CD4-positive, alpha-beta T cell treated with Interleukin-4 for 1 hour (primary cell): ENCODE measurements around the gene GBA3.

Experiments
- DNase-seq, 2 donors: peaks; one replicate each; pipeline ENCODE4 v3.0.0-alpha.2; 2020 to 2022

Gene GBA3

GRCh38 chr4:22692736-22693135 lies at the start of gene GBA3:
Gene GBA3, plus strand, starts transcription at chr4:22692937.
- DNase-seq: no peak

DNA sequence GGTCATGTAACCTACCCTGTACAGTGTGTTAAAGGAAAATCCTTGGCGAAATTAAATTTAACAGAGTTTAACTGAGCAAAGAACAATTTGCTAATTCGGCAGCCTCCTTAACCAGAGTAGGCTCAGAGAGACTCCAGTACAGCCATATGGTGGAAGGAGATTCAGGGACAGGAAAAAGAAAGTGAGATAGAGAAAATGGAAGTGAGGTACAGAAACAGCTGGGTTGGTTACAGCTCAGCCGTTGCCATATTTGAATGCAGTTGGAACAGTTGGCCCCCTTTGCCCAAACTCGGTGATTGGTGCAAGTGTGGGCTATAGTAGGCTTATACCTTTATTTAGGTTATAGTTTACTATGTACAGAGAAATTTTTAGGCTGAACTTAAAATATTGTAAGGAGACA lies 48.8 kb upstream of the GBA3 start:
- DNase-seq: no peak

- DNase-seq: no peak
Measured at GRCh38 chr4:22645481-22646182, 47.1 kb upstream of the GBA3 start.

GRCh38 chr4:22648996-22649395 lies 43.7 kb upstream of the GBA3 start:
- no peak for DNase-seq

DNA sequence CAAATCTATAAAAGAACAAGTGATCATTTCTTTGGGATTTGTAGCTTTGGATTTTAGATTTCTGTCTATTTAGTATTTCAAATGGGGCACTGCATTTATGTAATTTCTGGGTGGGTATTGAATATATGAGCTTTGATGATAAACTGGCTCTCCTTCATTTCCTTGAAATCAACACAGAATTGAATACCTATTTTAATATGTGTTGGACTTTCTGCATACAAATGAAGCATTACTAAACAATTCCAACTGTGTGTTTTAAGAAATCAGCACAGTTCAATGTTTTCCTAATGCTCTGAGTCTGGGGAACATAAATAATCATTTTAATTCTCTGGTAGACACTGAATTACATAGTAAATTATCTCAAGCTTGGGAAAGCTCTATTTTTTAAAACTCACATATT lies 42.0 kb upstream of the GBA3 start:
- no peak for DNase-seq

GRCh38 chr4:22653752-22654151 lies 39.0 kb upstream of the GBA3 start:
- no peak for DNase-seq

DNA sequence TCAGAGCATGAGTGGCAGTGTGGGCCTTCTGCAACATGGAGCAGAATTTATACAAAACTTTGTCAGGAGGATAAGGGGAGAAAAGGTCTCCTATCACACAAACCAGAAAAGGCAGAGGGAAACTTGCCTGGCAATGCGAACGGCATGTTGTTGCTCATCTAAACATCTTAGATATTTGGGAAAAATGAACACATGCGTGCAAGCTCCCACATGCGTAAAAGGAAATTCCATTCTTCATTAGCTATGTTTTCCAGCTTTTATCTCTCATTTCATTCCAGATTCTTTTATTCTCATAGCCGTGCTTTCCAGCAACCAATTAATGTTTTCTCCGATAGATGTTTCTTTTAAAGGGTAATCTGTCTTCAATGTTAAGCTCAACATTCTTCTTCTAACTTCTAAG lies 31.3 kb upstream of the GBA3 start:
- DNase-seq: no peak

- DNase-seq: no peak
Measured at GRCh38 chr4:22667332-22667940, 25.3 kb upstream of the GBA3 start.

- DNase-seq: no peak
Measured at GRCh38 chr4:22668301-22668700, 24.4 kb upstream of the GBA3 start.

- no peak for DNase-seq
Measured at GRCh38 chr4:22668702-22669101, 24.0 kb upstream of the GBA3 start.

DNA sequence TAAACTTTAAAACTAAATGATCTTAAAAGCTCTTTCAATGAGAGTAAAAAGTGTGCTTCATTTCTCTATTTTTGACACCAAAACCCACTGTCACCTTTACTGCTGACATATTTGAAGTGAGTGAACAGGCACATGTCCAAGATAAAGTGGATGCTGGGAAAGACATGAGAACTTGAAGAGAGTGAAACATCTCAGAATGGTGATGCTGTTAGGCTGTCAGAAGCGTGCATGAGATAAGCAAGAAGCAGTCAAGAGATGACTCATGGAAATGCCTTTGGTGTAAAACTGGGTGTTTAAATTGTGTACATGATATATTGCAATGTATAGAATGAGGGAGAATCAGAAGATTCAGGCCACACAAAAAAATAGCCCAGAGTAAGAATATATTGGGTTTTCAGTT lies 21.8 kb upstream of the GBA3 start:
- DNase-seq: no peak

DNA sequence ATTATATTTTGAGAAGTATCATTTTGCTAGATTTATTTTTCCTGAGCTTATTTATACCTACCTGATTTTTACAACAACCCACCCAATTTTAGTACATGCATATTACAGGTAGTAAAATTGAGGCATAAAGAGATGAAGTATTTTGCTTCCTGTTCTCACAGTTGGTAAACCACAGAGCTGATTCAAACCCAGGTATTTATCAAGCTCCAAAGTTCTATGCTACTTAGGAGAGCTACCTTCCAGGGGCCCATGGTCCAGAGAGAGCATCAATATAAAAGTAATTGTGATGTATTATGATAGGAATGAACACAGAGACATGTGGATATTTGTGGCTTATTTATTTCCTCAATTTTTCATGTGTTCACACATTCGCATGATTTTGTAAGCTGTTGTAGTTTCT lies 20.2 kb upstream of the GBA3 start:
- no peak for DNase-seq

- DNase-seq: no peak
Measured at GRCh38 chr4:22672944-22673343, 19.8 kb upstream of the GBA3 start.

DNA sequence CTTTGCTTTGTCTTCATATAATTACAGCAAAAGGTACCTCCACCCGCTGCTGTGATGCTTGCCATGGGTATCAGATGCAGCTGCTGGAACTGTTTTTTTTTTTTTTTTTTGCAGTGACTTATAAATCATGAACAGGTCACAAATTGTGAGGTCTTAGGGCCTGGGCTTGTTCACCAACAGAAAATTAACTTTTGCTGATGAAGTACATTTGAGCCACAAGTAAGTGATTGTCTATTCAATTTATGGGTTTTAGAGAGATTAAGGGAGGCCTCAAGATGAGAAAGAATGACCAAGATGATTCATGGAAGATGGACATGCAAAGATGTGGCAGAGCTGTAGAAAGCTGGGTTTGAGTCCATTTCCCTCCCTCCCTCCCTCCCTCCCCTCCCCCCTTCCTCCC lies 18.0 kb upstream of the GBA3 start:
- DNase-seq: no peak

DNA sequence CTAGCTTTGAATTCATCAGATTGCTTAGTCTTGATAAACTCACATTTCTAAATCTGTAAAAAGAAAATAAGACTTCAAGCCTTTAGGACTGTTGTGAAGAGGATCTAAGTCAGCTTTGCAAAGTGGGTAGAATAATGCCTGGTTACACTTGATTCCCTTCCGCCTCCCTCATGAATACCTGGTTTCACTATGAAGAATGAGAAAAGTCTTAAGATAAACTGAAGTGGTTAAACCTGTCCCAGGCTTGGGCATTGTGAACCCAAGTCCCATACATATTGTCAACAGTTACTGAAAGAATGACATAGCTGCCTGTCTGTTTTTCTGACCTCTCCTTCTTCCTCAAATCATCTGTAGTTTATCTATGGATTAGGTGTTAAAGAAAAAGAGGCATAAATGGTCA lies 16.7 kb upstream of the GBA3 start:
- no peak for DNase-seq

DNA sequence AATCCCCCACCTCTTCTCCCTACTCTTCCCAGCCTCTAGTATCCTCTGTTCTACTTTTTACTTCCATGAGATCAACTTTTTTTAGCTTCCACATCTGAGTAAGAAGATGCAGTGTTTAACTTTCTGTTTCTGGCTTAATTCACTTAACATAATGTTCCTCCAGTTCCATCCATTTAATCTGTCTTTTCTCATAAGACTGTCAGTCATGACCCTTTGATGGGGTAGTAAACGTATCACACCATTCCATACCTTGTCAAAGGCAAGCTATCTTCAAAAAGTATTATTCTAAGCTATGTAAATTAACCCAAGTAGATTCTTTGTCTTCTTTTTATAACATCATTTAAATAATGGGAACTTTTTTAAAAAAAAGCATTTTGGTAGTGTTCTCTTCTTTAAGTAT lies 15.0 kb upstream of the GBA3 start:
- DNase-seq: no peak

DNA sequence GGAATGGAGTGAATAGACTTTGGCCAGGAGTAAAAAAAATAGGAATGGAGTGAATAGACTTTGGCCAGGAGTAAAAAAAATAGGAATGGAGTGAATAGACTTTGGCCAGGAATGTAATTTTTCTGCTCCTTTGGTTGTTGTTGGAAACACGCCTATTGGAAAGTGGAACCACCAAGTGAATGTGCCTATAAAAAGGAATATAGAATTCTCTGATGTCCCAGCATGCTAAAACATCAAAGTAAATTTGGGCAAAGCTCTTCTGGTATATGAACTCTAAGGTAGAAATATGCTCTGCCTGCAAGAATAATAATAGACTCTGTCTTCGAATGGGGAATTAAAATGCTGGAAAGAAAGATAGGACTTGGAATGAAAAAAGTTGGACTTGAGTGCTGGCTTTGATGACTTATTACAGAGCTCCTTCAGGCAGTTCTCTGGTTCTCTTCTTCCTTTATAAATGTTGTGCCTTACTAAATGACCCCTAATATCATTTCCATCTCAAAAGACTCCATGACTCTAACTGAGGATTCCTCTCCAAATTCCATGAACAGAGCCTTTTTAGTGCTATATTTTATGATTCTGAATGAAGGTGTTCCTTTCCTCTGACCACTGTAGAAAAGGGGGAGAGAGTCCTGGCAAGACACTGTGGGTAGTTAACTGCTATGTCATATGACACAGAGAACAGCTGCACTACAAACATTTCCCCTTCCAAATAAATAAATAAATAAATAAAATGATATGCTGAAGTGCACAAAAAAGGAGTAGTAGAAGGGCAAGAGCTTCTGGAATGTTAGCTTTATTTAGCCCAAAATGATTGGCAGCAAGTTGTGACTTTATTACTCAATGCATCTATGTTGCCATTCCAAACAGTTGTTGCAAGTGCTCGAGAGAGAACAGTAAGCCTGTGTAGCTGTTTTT lies 13.5 kb upstream of the GBA3 start:
- no peak for DNase-seq

- no peak for DNase-seq
Measured at GRCh38 chr4:22680065-22680642, 12.6 kb upstream of the GBA3 start.

DNA sequence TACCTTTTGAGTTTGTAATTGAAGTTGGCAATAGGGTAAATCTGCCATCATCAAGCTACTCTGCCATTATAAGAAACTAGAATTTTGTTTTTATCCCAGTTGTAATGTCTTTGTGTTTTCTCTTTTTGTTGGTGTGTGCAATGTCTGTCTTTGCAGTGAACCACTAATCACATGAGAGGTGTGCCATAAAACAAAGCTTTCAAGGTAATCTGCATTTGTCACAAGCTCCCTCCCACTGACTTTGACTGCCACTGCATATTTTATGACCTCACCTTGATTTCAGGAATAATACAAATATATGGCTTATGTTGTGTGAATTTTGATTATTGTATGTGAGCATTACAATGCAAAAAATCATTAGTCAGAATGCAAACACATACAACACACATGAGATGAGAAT lies 9.0 kb upstream of the GBA3 start:
- no peak for DNase-seq

GRCh38 chr4:22686141-22686540 lies 6.6 kb upstream of the GBA3 start:
- no peak for DNase-seq

- DNase-seq: no peak
Measured at GRCh38 chr4:22688236-22688635, 4.5 kb upstream of the GBA3 start.

GRCh38 chr4:22689428-22689827 lies 3.3 kb upstream of the GBA3 start:
- no peak for DNase-seq

- DNase-seq: no peak
Measured at GRCh38 chr4:22695029-22695428, 2.3 kb downstream of the GBA3 start.

DNA sequence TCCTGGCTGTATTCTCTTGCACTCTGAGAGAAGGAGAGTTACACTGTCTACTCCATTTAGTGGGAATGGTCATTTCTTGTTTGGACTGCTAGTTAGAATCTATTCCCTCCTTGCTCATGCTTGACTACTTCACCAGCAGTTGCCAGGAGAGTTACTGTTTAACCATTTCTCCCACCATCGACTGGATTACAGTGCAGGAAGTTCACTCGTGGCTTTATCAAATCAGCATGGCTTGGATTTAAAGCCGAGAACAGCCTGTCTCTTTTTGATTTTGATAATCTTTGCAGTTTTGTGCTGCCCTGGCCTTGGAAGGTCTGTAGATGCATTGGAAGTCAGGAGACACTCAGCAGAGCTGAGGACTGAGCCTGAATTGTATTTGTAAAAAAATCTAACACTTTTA lies 3.2 kb downstream of the GBA3 start:
- DNase-seq: no peak
